ENCODE data around the gene TGM5.
"Not testable (repeated sequence)": the region's sequence is repeated elsewhere in the genome, so short reads cannot be mapped to it uniquely, and the experiment has no call there.

TGM5 gene

DNA sequence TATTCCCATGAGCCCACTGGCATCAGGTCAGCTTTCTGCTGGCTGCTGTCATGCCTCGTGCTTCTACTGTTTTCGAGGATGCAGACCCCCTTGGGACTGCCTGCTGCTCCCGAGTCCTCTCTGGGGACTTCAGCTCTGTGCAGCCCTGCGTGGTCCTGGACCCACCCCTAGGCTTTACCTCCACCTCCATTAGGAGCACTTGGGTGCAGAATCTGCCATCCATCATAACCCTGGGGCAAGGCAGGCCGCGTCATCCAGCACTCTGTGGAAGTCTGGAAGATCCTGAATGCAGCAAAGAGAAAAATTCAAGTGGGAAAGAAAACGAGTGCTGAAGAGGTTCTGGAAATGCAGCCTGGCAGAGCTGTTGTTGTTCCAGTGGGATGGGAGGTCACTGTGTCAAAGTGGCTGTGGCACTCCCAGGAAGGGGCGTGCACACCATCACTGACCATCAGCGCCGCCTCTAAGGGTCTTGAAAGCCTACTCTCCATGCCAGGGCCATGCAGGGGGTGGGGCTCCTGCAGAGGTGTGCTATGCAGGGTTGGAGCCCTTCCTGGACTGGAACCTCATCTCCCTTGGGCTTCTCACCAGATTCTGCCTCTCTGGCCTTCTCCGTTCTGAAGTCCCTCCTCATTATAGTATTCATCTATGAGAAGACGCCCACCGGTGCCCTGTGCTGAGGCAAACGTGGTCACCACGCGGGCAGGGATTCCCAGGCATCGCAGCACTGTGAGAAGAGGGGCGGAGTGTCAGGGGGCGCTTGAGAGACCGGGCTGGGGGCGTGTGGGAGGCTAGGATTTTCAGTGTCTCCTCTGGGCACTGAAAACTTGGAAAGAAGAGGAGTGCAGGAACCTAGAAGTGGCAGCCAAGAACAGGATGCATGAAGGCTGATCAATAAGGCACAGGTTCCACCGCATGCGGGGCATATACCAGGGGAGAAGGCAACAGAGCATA lies 58.4 kb downstream of the TGM5 start:
- TF ChIP-seq, protein P1, sequence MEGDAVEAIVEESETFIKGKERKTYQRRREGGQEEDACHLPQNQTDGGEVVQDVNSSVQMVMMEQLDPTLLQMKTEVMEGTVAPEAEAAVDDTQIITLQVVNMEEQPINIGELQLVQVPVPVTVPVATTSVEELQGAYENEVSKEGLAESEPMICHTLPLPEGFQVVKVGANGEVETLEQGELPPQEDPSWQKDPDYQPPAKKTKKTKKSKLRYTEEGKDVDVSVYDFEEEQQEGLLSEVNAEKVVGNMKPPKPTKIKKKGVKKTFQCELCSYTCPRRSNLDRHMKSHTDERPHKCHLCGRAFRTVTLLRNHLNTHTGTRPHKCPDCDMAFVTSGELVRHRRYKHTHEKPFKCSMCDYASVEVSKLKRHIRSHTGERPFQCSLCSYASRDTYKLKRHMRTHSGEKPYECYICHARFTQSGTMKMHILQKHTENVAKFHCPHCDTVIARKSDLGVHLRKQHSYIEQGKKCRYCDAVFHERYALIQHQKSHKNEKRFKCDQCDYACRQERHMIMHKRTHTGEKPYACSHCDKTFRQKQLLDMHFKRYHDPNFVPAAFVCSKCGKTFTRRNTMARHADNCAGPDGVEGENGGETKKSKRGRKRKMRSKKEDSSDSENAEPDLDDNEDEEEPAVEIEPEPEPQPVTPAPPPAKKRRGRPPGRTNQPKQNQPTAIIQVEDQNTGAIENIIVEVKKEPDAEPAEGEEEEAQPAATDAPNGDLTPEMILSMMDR (conservative IDR thresholded peaks at IDR 0.05; ENCODE audit: low read depth, low read length): no peak
- no peak for DNase-seq (ENCODE audit: low read depth)
- no peak overlapping the region for H3K4me3 ChIP-seq (ENCODE audit: low read depth, low read length)

- DNase-seq (ENCODE audit: low read depth): no peak
- no peak overlapping the region for H3K4me3 ChIP-seq (ENCODE audit: low read depth, low read length)
- TF ChIP-seq, protein P1 (conservative IDR thresholded peaks at IDR 0.05; ENCODE audit: low read depth, low read length): no peak
Observed at GRCh38 chr15:43207024-43207423, 59.7 kb downstream of the TGM5 start.

GRCh38 chr15:43206054-43206453 lies 60.7 kb downstream of the TGM5 start:
- TF ChIP-seq, protein P1 (conservative IDR thresholded peaks at IDR 0.05; ENCODE audit: low read depth, low read length): no peak
- H3K4me3 ChIP-seq (ENCODE audit: low read depth, low read length): no peak overlapping the region
- no peak for DNase-seq (ENCODE audit: low read depth)

- H3K4me3 ChIP-seq (ENCODE audit: low read depth, low read length): no peak overlapping the region
- peak; percentile 78 for DNase-seq (ENCODE audit: low read depth)
- TF ChIP-seq, protein P1 (conservative IDR thresholded peaks at IDR 0.05; ENCODE audit: low read depth, low read length): peak; percentile 86
Observed at GRCh38 chr15:43204016-43204901, 62.5 kb downstream of the TGM5 start.

GRCh38 chr15:43199945-43200488 lies 66.7 kb downstream of the TGM5 start:
- TF ChIP-seq, protein P1 (conservative IDR thresholded peaks at IDR 0.05; ENCODE audit: low read depth, low read length): no peak
- DNase-seq (ENCODE audit: low read depth): no peak
- no peak overlapping the region for H3K4me3 ChIP-seq (ENCODE audit: low read depth, low read length)

GRCh38 chr15:43198992-43199391 lies 67.7 kb downstream of the TGM5 start:
- TF ChIP-seq, protein P1 (conservative IDR thresholded peaks at IDR 0.05; ENCODE audit: low read depth, low read length): no peak
- no peak overlapping the region for H3K4me3 ChIP-seq (ENCODE audit: low read depth, low read length)
- no peak for DNase-seq (ENCODE audit: low read depth)

GRCh38 chr15:43198556-43198955 lies 68.2 kb downstream of the TGM5 start:
- DNase-seq (ENCODE audit: low read depth); H3K4me3 ChIP-seq (ENCODE audit: low read depth, low read length): not testable (repeated sequence)

DNA sequence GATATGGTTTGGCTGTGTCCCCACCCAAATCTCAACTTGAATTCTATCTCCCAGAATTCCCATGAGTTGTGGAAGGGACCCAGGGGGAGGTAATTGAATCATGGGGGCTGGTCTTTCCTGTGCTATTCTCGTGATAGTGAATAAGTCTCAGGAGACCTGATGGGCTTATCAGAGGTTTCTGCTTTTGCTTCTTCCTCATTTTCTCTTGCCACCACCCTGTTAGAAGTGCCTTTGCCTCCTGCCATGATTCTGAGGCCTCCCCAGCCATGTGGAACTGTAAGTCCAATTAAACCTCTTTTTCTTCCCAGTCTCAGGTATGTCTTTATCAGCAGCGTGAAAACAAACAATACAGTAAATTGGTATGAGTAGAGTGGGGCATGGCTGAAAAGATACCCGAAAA lies 69.0 kb downstream of the TGM5 start:
- H3K4me3 ChIP-seq (ENCODE audit: low read depth, low read length); DNase-seq (ENCODE audit: low read depth): not testable (repeated sequence)
